A549 (cell line): Measurements from ENCODE around the gene MED10.

Experiments
- CTCF ChIP-seq: fragments of >200 bp; sonication (Bioruptor Twin); formaldehyde crosslinking; IDR thresholded peaks from 3 replicates; pipeline ENCODE4 v1.5.1; 2016
- MAZ ChIP-seq: fragments of 150-350 bp; IDR thresholded peaks from 2 replicates; pipeline ENCODE4 v1.6.1; 2014; ENCODE audit warnings: antibody characterized with exemption, low read depth, low read length, borderline replicate concordance
- MYC ChIP-seq: IDR thresholded peaks from 2 replicates; pipeline ENCODE4 v1.6.1; 2012; ENCODE audit warnings: mild to moderate bottlenecking, inconsistent platforms, low read length, improper control_type of control experiment, borderline replicate concordance
- PHF8 ChIP-seq: fragments of 200-600 bp; sonication (generic); IDR thresholded peaks from 2 replicates; pipeline ENCODE4 v1.6.1; 2016; ENCODE audit warnings: low read depth, mild to moderate bottlenecking, antibody characterized with exemption, moderate library complexity, borderline replicate concordance
- POLR2A ChIP-seq: IDR thresholded peaks from 2 replicates; pipeline ENCODE4 v1.6.1; 2012; ENCODE audit warnings: mild to moderate bottlenecking, low read length
- RCOR1 ChIP-seq: fragments of 150-350 bp; IDR thresholded peaks from 2 replicates; pipeline ENCODE4 v1.6.1; 2014; ENCODE audit warnings: antibody characterized with exemption, low read length, low read depth
- RFX5 ChIP-seq: fragments of 450-650 bp; IDR thresholded peaks from 2 replicates; pipeline ENCODE4 v1.7.1; 2014; ENCODE audit warnings: antibody characterized with exemption, mild to moderate bottlenecking, moderate library complexity
- TF ChIP-seq, protein P1 (sequence below): fragments of 150-350 bp; IDR thresholded peaks from 2 replicates; pipeline ENCODE4 v1.6.1; 2014; ENCODE audit warnings: low read depth, mild to moderate bottlenecking, low read length
- TF ChIP-seq, protein P2 (sequence below): IDR thresholded peaks from 2 replicates; pipeline ENCODE4 v1.6.1; 2012
- TF ChIP-seq, protein P3 (sequence below): fragments of 450-650 bp; IDR thresholded peaks from 2 replicates; pipeline ENCODE4 v1.6.1; 2014; ENCODE audit warnings: antibody characterized with exemption

DNA sequence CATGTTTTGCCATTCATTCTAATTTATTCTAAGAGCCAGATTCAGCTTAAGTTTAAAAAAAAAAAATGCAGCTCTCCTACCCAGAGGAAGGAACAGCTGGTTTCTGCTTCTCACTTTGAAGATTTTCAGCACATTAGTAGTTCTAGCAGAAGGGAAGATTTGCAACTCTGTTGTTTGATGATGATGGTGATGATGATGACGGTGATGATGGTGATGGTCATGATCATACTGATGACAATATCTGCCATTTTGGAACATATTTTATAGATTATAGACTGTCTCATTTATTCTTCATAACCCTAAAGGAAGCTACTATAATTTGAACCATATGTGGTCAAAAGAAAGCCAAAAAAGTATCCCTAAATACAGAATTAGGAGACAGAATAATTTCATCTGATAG lies 7.9 kb upstream of the MED10 start:
- no peak for TF ChIP-seq CTCF
- no peak for TF ChIP-seq POLR2A
- TF ChIP-seq MAZ, result no peak
- TF ChIP-seq, protein P1, sequence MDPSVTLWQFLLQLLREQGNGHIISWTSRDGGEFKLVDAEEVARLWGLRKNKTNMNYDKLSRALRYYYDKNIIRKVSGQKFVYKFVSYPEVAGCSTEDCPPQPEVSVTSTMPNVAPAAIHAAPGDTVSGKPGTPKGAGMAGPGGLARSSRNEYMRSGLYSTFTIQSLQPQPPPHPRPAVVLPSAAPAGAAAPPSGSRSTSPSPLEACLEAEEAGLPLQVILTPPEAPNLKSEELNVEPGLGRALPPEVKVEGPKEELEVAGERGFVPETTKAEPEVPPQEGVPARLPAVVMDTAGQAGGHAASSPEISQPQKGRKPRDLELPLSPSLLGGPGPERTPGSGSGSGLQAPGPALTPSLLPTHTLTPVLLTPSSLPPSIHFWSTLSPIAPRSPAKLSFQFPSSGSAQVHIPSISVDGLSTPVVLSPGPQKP, result no peak
- TF ChIP-seq PHF8, result no peak
- no peak for TF ChIP-seq RFX5
- no peak for TF ChIP-seq MYC
- TF ChIP-seq, protein P2, sequence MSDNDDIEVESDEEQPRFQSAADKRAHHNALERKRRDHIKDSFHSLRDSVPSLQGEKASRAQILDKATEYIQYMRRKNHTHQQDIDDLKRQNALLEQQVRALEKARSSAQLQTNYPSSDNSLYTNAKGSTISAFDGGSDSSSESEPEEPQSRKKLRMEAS, result no peak
- no peak for TF ChIP-seq RCOR1
- TF ChIP-seq, protein P3, sequence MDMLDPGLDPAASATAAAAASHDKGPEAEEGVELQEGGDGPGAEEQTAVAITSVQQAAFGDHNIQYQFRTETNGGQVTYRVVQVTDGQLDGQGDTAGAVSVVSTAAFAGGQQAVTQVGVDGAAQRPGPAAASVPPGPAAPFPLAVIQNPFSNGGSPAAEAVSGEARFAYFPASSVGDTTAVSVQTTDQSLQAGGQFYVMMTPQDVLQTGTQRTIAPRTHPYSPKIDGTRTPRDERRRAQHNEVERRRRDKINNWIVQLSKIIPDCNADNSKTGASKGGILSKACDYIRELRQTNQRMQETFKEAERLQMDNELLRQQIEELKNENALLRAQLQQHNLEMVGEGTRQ, result no peak
